GM06990 (cell line): ENCODE results near the gene CELSR3.

ENCODE experiments used
- DNase-seq: peaks from one replicate; pipeline ENCODE4 v3.0.0-alpha.2; 2011; ENCODE audit not compliant: insufficient read length; ENCODE audit errors: extremely low read depth
- H3K27me3 ChIP-seq: replicated peaks from 2 replicates; pipeline ENCODE4 v1.6.0; 2011; ENCODE audit warnings: low read length; ENCODE audit not compliant: control insufficient read depth, insufficient read depth
- H3K36me3 ChIP-seq: 2 replicates; pipeline ENCODE4 v1.5.1; 2011; ENCODE audit warnings: low read length; ENCODE audit not compliant: control insufficient read depth, insufficient read depth
- H3K4me3 ChIP-seq: replicated peaks from 2 replicates; pipeline ENCODE4 v1.5.1; 2011; ENCODE audit warnings: low read depth, mild to moderate bottlenecking, control low read depth, low read length
- CTCF ChIP-seq: IDR thresholded peaks from 2 replicates; pipeline ENCODE4 v1.5.1; 2011; ENCODE audit warnings: low read length, control low read depth, mild to moderate bottlenecking, inconsistent platforms; ENCODE audit not compliant: insufficient read depth, poor library complexity, severe bottlenecking

Gene CELSR3

GRCh38 chr3:48596157-48596556 lies 66.5 kb downstream of the CELSR3 start:
- Histone ChIP-seq H3K36me3 (peaks cover 24% of the 10 kb centered on the region), H3K4me3 (no peak overlapping the region), H3K27me3 (no peaks in the 10 kb centered on the region; the same call in 1 of the 2 replicates)
- no peak for TF ChIP-seq CTCF
- no peak for DNase-seq

GRCh38 chr3:48595526-48596121 lies 67.1 kb downstream of the CELSR3 start:
- H3K36me3 ChIP-seq = peaks cover 18% of the 10 kb centered on the region
- no peaks in the 10 kb centered on the region; the same call in 1 of the 2 replicates for H3K27me3 ChIP-seq
- no peak for TF ChIP-seq CTCF
- no peak overlapping the region for H3K4me3 ChIP-seq
- DNase-seq = no peak

GRCh38 chr3:48595075-48595525 lies 67.6 kb downstream of the CELSR3 start, which contains the start of gene COL7A1:
Gene COL7A1 (minus strand): TSS chr3:48595329. CDS start chr3:48595159, 170 bp downstream.
- no peak for TF ChIP-seq CTCF
- Histone ChIP-seq H3K36me3 (peaks cover 13% of the 10 kb centered on the region), H3K4me3 (no peak within 1 kb of the TSS; the same call in 1 of the 2 replicates), H3K27me3 (no peaks in the 10 kb centered on the region; the same call in 1 of the 2 replicates)
- no peak for DNase-seq

- Histone ChIP-seq H3K4me3 (no peak overlapping the region; the same call in 1 of the 2 replicates), H3K36me3 (peaks cover 9% of the 10 kb centered on the region), H3K27me3 (no peaks in the 10 kb centered on the region; the same call in 1 of the 2 replicates)
- no peak for TF ChIP-seq CTCF
- no peak for DNase-seq
Measured at GRCh38 chr3:48594417-48595049, 68.2 kb downstream of the CELSR3 start.

GRCh38 chr3:48593337-48593736 lies 69.3 kb downstream of the CELSR3 start:
- no peak for DNase-seq
- TF ChIP-seq CTCF = no peak
- peaks cover under 1% of the 10 kb centered on the region; the same call in 1 of the 2 replicates for H3K36me3 ChIP-seq
- H3K27me3 ChIP-seq = no peaks in the 10 kb centered on the region; the same call in 1 of the 2 replicates
- H3K4me3 ChIP-seq = no peak overlapping the region
